Ectodermal cell (in vitro differentiated cells): Measurements from ENCODE around the gene TSHZ1.

Experiments used
- H3K27ac ChIP-seq: 2 replicates; pipeline ENCODE4 v1.7.0; 2013; ENCODE audit warnings: mild to moderate bottlenecking, low read depth, low read length; ENCODE audit not compliant: insufficient read depth, poor library complexity, severe bottlenecking
- H3K27me3 ChIP-seq: 2 replicates; pipeline ENCODE4 v1.7.0; 2013; ENCODE audit warnings: mild to moderate bottlenecking, low read length; ENCODE audit not compliant: insufficient read depth, control insufficient read depth, poor library complexity, severe bottlenecking
- H3K36me3 ChIP-seq: one replicate; pipeline ENCODE4 v1.7.0; 2013; ENCODE audit warnings: low read length; ENCODE audit not compliant: control insufficient read depth, insufficient read depth
- H3K4me1 ChIP-seq: one replicate; pipeline ENCODE4 v1.7.0; 2013; ENCODE audit warnings: low read length; ENCODE audit not compliant: control insufficient read depth, insufficient read depth
- H3K4me3 ChIP-seq: 2 replicates; pipeline ENCODE4 v1.7.0; 2013; ENCODE audit warnings: low read depth, low read length, control low read depth; ENCODE audit not compliant: insufficient read depth
- H3K9me3 ChIP-seq: 2 replicates; pipeline ENCODE4 v1.7.0; 2013; ENCODE audit warnings: mild to moderate bottlenecking, low read length, moderate library complexity; ENCODE audit not compliant: control insufficient read depth
- WGBS, 2 experiments: methylation state at CpG; one replicate each; pipeline ENCODE4 v1.1.7; 2013; ENCODE audit warnings: missing lambda C conversion rate in 2 of 2; 5-methylcytosine and 5-hydroxymethylcytosine counted together

TSHZ1 gene

GRCh38 chr18:75336767-75337166 lies 126.2 kb downstream of the TSHZ1 start:
- Histone ChIP-seq H3K36me3 (no peaks in the 10 kb centered on the region), H3K4me1 (peaks cover 2% of the 10 kb centered on the region), H3K27me3 (no peaks in the 10 kb centered on the region), H3K9me3 (no peaks in the 10 kb centered on the region), H3K4me3 (no peak overlapping the region), H3K27ac (no peak overlapping the region)
- 95 to 96% methylated on average over 6 of the region's 6 CpGs for WGBS, 2 experiments

DNA sequence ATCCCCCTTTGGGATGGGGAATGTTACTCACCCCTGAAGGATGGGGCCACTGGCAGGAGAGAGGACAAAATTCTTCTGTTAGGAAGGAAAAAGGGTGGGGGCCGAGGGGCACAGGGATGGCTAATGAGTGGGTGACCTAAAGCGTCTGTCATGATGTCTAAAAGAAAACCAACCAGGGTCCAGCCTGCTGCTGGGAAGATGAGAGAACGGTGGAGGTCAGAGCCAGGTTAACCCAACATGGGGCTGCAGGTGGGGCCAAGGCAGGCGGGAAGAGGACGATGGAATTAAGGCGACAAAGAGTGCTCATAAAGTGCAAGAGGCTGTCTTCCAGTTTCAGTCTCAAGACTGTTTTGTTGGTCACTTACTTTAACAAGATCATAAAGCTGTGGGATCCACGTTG lies 126.8 kb downstream of the TSHZ1 start:
- H3K9me3 ChIP-seq, result no peaks in the 10 kb centered on the region
- peaks cover 8% of the 10 kb centered on the region for H3K4me1 ChIP-seq
- no peak overlapping the region for H3K4me3 ChIP-seq
- no peaks in the 10 kb centered on the region for H3K27me3 ChIP-seq
- WGBS, 2 experiments, result 93 to 97% methylated on average over 7 of the region's 7 CpGs
- no peak overlapping the region for H3K27ac ChIP-seq
- H3K36me3 ChIP-seq, result no peaks in the 10 kb centered on the region

- 93 to 94% methylated on average over 13 of the region's 13 CpGs for WGBS, 2 experiments
- peaks cover 17% of the 10 kb centered on the region for H3K4me1 ChIP-seq
- H3K4me3 ChIP-seq, result no peak overlapping the region
- no peaks in the 10 kb centered on the region for H3K27me3 ChIP-seq
- no peak overlapping the region for H3K27ac ChIP-seq
- no peaks in the 10 kb centered on the region for H3K36me3 ChIP-seq
- no peaks in the 10 kb centered on the region for H3K9me3 ChIP-seq
Measured at GRCh38 chr18:75338631-75339030, 128.0 kb downstream of the TSHZ1 start.
